ENCODE results near the gene AEBP2. TPM values are rescaled to one million over a fixed set of nuclear protein-coding genes. Genes with fewer than 3 reads are reported as not detected.

AEBP2 gene
- total and polyA plus RNA-seq, 2 of the 4 experiments (the other 2 are of a cell fraction), result 15.5 to 21.7 TPM

- Histone ChIP-seq H2BK15ac (ENCODE audit: low read depth, low read length) (no peak overlapping the region), H2BK120ac (ENCODE audit: low read depth, low read length) (no peak overlapping the region), H3K14ac (replicated peaks; ENCODE audit: low read depth, low read length) (no peak overlapping the region), H3K27me3 (ENCODE audit: control insufficient read depth, insufficient read depth, low read length) (no peaks in the 10 kb centered on the region), H3K4ac (ENCODE audit: low read depth, low read length) (no peak overlapping the region), H2BK20ac (ENCODE audit: low read depth, low read length) (no peak overlapping the region), H3K4me2 (ENCODE audit: low read depth, low read length) (no peak overlapping the region), H2AFZ (replicated peaks; ENCODE audit: low read length, poor library complexity) (peak overlapping the region; percentile 17), H3K4me1 (ENCODE audit: control insufficient read depth, insufficient read depth, low read length) (peaks cover 4% of the 10 kb centered on the region), H3K9me3 (ENCODE audit: control insufficient read depth, insufficient read depth, low read length) (no peaks in the 10 kb centered on the region), H4K20me1 (ENCODE audit: insufficient read depth, low read length) (no peaks in the 10 kb centered on the region), H3K27ac (ENCODE audit: insufficient read depth, low read length) (no peak overlapping the region), H3K9me1 (ENCODE audit: insufficient read depth, low read length) (no peaks in the 10 kb centered on the region), H2AK5ac (ENCODE audit: low read depth, low read length) (no peak overlapping the region), H3K9ac (ENCODE audit: low read depth, low read length) (no peak overlapping the region), H3K18ac (ENCODE audit: low read depth, low read length) (no peak overlapping the region), H4K91ac (ENCODE audit: insufficient read depth, low read depth, low read length) (no peak overlapping the region), H3K36me3 (ENCODE audit: control insufficient read depth, insufficient read depth, low read length) (no peaks in the 10 kb centered on the region), H3K4me3 (ENCODE audit: insufficient read depth, low read depth, low read length) (no peak overlapping the region), H3K79me1 (ENCODE audit: low read depth in 1 of 2, low read length in 2 of 2) (no peaks in the 10 kb centered on the region), H2AK9ac (replicated peaks; ENCODE audit: low read depth, low read length, poor library complexity) (no peak overlapping the region), H3K23ac (ENCODE audit: low read depth, low read length) (no peak overlapping the region), H3K56ac (ENCODE audit: extremely low read depth, insufficient read depth, low read length) (no peak overlapping the region), H2BK5ac (ENCODE audit: low read depth, low read length, poor library complexity, severe bottlenecking) (no peak overlapping the region), H4K8ac (ENCODE audit: low read depth in 2 of 2, low read length in 2 of 2) (no peak overlapping the region), H4K5ac (ENCODE audit: low read depth, low read length) (no peak overlapping the region)
- dilution Hi-C loops (cut with HindIII; ENCODE audit: low sequenced_read_pairs, unreplicated experiment), result no loop called here
- in situ Hi-C loops (cut with MboI; ENCODE audit: low sequenced_read_pairs), result no loop called here
- BruUV-seq (replicated peaks), result no TSS peak
- CTCF ChIA-PET, result no interaction called here
- WGBS, 2 experiments (ENCODE audit: extremely low coverage in 2 of 2, insufficient read length in 1 of 2), result no CpG with 5 or more reads among the region's 6 CpGs
- POLR2A ChIA-PET (ENCODE audit: unreplicated experiment), result no interaction called here
- intact Hi-C loops (cut with micrococcal nuclease), result no loop called here
- DNase-seq, result no peak
- ATAC-seq (ENCODE audit: low read depth), result no peak
- no peak for TF ChIP-seq SMC3 (IDR thresholded peaks at IDR 0.05; ENCODE audit: low read depth, low read length)
Observed at GRCh38 chr12:19402211-19402610, 37.1 kb upstream of the AEBP2 start.

Measured in IMR-90 (cell line).